Astrocyte of the cerebellum (primary cell): Measurements from ENCODE around the gene ZNF285.
A peak's percentile ranks its signal among the peaks of the same experiment; 100 is the strongest.

ENCODE experiments used
- DNase-seq: peaks from one replicate; pipeline ENCODE4 v3.0.0-alpha.2; 2011; ENCODE audit warnings: low read depth
- H3K4me3 ChIP-seq: 2 replicates; pipeline ENCODE4 v1.5.1; 2011; ENCODE audit warnings: mild to moderate bottlenecking, low read depth, low read length, moderate library complexity
- CTCF ChIP-seq: IDR thresholded peaks from 2 replicates; pipeline ENCODE4 v1.5.1; 2012; ENCODE audit warnings: low read length, low read depth, moderate library complexity, mild to moderate bottlenecking; ENCODE audit errors: missing control alignments
- in situ Hi-C: cut with HindIII; loops from 2 replicates; pipeline ENCODE4 v1.10.0; 2017; ENCODE audit warnings: low sequenced_read_pairs

ZNF285 gene

GRCh38 chr19:44374789-44375188, 26.6 kb downstream of the ZNF285 start:
- in situ Hi-C loops: no loop called here
- TF ChIP-seq CTCF: no peak
- no peak overlapping the region for H3K4me3 ChIP-seq
- no peak for DNase-seq

DNA sequence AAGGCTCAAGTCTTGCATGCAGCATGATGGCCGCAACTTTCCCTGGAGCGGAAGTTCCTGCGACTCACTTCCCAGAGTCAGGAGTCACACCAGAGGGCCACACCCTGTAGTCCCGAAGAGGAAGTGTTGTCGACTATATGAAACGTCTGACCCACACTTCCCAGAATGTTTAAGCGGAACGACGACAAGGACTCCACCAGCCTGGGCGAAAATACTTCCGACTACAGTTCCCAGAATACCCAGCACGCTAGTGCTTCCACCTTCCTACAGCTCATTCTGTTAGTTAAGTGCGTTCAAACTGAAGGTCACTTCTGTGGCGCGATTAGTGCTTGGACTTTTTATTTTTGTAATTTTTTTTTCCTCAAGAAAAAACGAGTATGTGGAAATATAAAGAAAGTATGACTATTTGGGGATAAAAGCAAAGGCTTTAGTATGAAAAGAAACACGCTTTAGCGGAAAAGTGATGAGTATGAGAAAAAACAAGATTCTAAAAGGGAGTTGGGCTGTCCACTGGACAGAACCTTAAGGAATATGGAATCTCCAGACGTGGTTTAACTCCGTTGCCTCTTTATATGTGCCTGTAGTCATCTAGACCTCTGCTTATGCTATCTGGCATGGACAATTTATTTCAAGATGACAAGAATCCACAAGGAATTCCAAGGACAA, 29.5 kb downstream of the ZNF285 start:
- no peak for TF ChIP-seq CTCF
- no peak for DNase-seq
- in situ Hi-C loops: no loop called here
- H3K4me3 ChIP-seq: no peak overlapping the region

DNA sequence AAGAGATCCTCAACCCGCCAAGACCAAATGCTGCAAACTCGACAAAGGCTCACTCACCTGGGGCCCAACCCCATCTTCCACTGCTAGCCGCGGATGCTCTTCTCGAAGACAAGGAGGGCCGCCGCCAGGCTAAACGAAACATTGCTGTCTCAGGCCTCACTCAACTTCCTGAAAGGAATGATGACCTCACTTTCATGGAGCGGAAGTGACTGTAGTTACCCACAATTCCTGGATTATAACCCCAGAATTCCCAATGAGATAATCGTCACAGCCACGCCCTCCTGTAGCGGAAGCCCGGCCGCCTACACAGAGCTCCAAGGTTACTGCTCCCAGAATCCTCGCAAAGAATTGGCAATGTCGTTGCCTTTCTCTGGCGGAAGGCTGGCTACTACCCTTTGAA, 34.4 kb downstream of the ZNF285 start:
- no peak overlapping the region for H3K4me3 ChIP-seq
- DNase-seq: no peak
- no peak for TF ChIP-seq CTCF
- in situ Hi-C loops: no loop called here

- TF ChIP-seq CTCF: no peak
- DNase-seq: peak; percentile 84
- in situ Hi-C loops: no loop called here
- H3K4me3 ChIP-seq: peak within 1 kb of the TSS; percentile 74
Measured at GRCh38 chr19:44356383-44357111, 44.9 kb downstream of the ZNF285 start, which contains the start of gene ZNF112. Gene ZNF112 (minus strand): TSS chr19:44356680. CDS start chr19:44340539, 16,141 bp downstream.

DNA sequence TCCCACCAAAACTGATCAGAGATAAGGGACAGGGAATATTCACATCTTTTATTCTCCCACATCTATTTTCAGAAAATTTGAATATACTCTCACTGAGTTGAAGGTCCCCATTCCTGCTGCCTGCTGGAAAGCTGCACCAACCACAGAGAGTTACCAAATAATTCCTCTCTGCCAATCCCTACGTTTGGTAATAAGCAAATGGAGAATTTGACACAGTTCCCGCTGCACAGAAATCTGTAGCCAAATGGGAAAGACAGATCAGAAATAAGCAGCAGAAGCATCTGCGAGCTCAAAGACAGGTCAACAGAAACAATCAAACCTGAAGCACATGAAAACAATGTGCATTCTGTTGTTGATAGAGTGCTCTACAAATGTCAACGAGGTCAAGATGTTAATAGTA, 54.9 kb downstream of the ZNF285 start:
- no peak overlapping the region for H3K4me3 ChIP-seq
- DNase-seq: no peak
- in situ Hi-C loops: no loop called here
- TF ChIP-seq CTCF: no peak

GRCh38 chr19:44345959-44346358, 55.4 kb downstream of the ZNF285 start:
- TF ChIP-seq CTCF: no peak
- H3K4me3 ChIP-seq: no peak overlapping the region

More at GRCh38 chr19:44345959-44346358, 55.4 kb downstream of the ZNF285 start:
- no peak for DNase-seq
- in situ Hi-C loops: no loop called here
